ENCODE measurements around the gene NOTCH2NLA.
"Not testable (repeated sequence)": the region's sequence is repeated elsewhere in the genome, so short reads cannot be mapped to it uniquely, and the experiment has no call there.

The NOTCH2NLA gene

DNA sequence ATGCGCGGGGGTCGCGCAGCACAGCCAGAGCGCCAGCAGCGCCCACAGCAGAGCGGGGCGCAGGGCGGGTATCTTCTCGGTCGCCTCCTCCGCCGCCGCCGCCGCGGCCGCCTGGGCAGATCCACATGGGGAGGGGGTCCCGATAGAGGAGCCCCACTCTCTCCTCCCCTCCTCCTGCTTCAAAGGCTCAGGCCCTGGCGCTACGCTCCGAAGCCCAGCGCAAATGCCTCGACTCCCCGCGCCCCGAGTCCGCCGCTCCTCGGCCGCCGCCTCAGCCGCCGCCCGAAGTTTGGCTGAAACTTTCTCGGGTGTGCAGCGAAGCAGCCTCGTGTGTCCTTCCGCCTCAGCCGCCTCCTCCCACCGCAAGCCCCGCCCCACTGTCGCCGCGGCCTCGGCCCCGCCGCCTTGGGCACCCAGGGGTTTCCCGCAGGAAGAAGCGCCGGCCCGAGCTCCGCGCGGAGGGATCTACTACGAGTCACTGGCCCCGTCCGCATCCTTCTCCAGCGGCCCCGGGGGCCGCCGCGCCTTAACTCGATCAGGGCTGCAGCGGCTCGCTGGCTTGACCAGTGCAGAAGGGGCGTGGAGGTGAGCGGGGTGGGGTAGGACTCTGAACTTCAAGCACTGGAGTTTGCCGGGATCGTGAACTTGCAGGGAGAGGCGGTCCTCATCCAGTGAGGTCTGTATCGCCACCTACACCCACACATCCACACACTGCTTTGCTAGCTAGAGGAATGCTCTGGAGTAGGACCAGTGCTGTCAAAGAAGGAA lies at the start of gene NOTCH2NLA:
NOTCH2NLA (minus strand) TSS at position 312 of the 768 bp plus-strand sequence. CDS start 39,684 bp downstream, outside the sequence.
- DNase-seq: peak; percentile 82
- not testable (repeated sequence) for H3K9me3 Mint-ChIP-seq; H3K36me3 Mint-ChIP-seq (ENCODE audit: low read depth); H3K27me3 Mint-ChIP-seq; H3K4me1 Mint-ChIP-seq (ENCODE audit: low read depth)
- H3K27ac Mint-ChIP-seq: peak within 1 kb of the TSS; percentile 87
- H3K4me3 Mint-ChIP-seq: peak within 1 kb of the TSS; percentile 82

DNA sequence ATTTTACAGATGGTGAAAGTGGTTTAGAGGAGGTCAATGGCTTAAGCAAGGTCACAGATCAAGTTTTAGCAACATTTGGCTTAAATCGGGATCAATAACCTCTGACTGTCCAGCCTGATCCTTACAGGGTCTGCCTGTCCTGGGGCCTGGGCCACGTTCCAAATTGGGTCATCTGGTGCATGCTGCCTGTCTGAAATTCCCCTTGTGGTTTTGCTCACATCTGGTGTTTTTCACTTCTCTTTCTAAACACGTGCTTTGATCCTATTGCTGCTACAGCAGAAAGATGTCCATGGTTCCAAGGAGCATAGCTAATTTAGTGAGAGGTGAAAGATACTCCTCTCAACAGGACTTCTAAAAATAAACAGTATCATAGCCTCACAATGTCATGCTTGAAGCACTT lies 49.5 kb upstream of the NOTCH2NLA start:
- H3K27ac Mint-ChIP-seq; H3K27me3 Mint-ChIP-seq; H3K4me3 Mint-ChIP-seq; DNase-seq; H3K36me3 Mint-ChIP-seq (ENCODE audit: low read depth); H3K9me3 Mint-ChIP-seq; H3K4me1 Mint-ChIP-seq (ENCODE audit: low read depth): not testable (repeated sequence)

DNA sequence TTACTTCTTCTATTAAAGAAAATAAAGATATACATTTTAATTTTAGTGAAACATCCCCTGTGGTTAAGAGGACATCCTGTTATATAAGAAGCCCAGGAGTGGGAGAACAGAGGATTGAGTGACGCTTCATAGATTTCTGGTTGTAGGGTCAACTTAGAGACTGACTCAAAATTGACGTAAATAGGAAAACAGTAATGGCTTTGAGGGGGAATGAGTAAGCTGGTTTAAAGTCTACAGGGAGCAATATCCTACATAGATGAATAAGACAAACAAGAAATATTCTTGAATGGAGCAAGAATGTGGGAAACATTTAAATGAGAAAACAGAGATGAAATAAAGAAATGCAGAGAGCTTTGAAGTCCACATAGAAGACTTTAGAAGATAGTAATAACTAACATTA lies 48.3 kb upstream of the NOTCH2NLA start:
- not testable (repeated sequence) for H3K4me3 Mint-ChIP-seq; H3K36me3 Mint-ChIP-seq (ENCODE audit: low read depth); H3K4me1 Mint-ChIP-seq (ENCODE audit: low read depth); DNase-seq; H3K27me3 Mint-ChIP-seq; H3K27ac Mint-ChIP-seq; H3K9me3 Mint-ChIP-seq

DNA sequence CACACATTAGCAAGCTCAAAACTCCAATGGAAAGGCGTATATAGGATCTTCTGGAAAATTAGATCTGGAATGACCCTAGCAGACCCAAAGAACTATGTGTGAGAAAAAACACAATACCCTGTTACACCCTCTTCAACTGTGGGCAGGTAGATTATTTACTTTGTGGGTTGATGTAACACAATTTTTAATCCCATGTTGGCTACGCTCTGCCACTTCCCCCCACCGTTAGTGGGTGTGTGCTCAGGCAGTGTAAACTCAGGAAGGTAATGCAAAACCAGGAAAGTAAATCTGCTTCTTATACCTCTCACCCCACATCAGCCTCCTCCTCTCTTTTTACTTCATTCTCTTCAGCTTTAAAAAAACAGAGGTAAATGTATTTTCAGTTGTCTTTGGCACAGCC lies 45.3 kb upstream of the NOTCH2NLA start:
- not testable (repeated sequence) for H3K36me3 Mint-ChIP-seq (ENCODE audit: low read depth); H3K4me1 Mint-ChIP-seq (ENCODE audit: low read depth); H3K27ac Mint-ChIP-seq; H3K4me3 Mint-ChIP-seq; DNase-seq; H3K9me3 Mint-ChIP-seq; H3K27me3 Mint-ChIP-seq

DNA sequence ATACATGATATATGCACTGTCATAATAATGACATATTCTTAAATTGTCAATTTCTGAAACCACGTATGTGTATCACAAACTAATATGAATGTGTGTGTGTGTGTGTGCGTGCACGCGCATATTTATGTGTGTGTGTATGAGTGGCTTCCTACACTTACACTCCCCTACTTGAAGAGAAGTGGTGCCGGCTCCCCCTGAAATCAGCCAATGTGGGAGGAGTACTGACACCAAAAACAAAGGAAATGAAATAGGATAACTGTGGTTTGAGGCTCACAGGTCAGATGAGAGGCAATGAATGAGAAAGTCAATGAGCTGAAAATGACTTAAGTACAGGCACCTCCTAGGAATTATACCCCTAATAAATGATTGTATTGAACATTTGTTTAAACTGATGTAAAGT lies 44.4 kb upstream of the NOTCH2NLA start:
- not testable (repeated sequence) for H3K9me3 Mint-ChIP-seq; H3K27ac Mint-ChIP-seq; H3K4me1 Mint-ChIP-seq (ENCODE audit: low read depth)

DNA sequence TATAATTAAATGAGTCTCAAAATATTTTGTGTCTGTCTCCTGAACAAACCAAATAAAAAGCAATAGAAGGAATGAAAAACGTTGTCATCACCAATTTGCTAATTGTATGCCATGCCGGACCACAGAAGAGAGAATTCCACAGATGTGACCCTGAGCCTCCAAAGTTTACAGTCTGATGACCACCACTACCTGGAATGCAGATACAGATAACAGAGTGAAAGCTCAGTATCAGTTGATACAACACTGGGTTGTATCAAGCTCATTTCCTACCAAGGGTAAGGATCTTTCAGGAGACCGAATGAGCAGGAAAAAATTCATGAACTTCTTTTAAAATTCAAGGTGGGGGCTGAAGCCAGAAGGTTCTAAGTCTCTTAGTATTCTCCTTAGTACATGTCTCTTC lies 43.9 kb upstream of the NOTCH2NLA start:
- not testable (repeated sequence) for H3K9me3 Mint-ChIP-seq; H3K27me3 Mint-ChIP-seq; H3K4me1 Mint-ChIP-seq (ENCODE audit: low read depth); H3K27ac Mint-ChIP-seq; DNase-seq; H3K36me3 Mint-ChIP-seq (ENCODE audit: low read depth); H3K4me3 Mint-ChIP-seq

More for the DNA sequence above, 44.4 kb upstream of the NOTCH2NLA start:
- H3K36me3 Mint-ChIP-seq (ENCODE audit: low read depth); H3K27me3 Mint-ChIP-seq; H3K4me3 Mint-ChIP-seq; DNase-seq: not testable (repeated sequence)

DNA sequence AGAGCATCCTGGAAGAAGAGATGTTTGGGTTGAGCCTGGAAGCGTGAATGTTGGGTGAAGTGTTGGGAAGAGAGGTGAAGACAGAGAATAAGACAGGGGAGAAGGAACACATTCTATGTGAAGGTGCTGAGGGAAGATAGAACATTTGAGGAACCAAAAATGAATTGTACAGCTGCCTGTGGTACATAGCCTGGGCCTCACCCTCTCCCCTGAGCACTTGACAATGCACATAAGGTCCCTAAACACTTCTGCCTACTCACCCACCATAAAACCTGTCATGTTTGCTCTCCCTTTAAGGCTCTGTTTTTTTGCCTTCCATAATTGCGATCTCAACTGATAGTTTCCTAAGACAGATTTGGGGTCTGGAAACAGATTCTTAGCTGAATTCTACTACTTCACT lies 43.2 kb upstream of the NOTCH2NLA start:
- H3K9me3 Mint-ChIP-seq; H3K4me1 Mint-ChIP-seq (ENCODE audit: low read depth); H3K27ac Mint-ChIP-seq; H3K4me3 Mint-ChIP-seq; DNase-seq; H3K36me3 Mint-ChIP-seq (ENCODE audit: low read depth); H3K27me3 Mint-ChIP-seq: not testable (repeated sequence)

DNA sequence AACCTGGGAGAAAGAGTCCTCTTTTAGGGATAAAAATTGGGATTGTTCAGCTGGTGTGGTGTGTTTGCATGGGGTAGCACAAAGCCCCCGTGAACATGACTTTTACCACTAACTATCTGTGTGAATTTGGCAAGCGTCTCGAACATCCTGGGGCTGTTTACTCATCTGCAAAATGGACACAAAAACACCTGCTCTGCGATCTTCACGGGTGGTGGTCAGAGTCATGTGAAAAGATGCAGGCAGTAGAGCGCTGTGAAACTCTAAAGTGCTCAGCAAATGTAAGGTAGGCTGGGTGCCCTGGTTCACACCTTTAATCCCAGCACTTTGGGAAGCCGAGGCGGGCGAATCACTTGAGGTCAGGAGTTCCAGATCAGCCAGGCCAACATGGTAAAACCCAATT lies 41.3 kb upstream of the NOTCH2NLA start:
- not testable (repeated sequence) for H3K36me3 Mint-ChIP-seq (ENCODE audit: low read depth); H3K4me3 Mint-ChIP-seq; H3K9me3 Mint-ChIP-seq; H3K27me3 Mint-ChIP-seq; H3K27ac Mint-ChIP-seq; H3K4me1 Mint-ChIP-seq (ENCODE audit: low read depth); DNase-seq

DNA sequence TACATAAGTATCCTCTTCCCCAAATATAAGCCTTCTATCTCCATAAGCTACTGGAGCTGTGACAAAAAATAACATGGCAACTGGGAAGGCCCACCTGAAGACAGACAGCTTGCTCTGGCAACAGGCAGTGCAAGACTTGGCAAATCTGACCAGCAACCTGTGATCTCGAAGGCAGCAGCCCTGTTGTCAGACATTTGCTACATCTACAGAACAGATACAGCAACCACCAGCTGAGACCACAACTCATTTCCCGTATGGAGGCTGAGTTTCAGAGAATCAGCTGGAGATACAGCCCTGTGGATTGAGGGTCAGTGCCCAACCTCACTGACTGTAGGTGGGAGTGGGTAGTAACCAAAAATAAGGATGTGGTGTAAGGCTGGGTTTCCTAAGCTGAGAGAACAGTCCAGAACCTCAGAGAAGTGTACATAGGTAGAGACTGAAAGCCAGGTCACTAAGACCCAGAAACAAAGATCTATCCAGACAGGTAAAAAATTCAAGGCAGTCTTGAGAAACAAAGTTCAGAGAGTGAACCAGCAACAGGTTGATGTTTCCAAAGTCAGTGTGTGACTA lies 37.4 kb upstream of the NOTCH2NLA start:
- H3K9me3 Mint-ChIP-seq; H3K27ac Mint-ChIP-seq; H3K4me3 Mint-ChIP-seq; DNase-seq; H3K4me1 Mint-ChIP-seq (ENCODE audit: low read depth); H3K27me3 Mint-ChIP-seq; H3K36me3 Mint-ChIP-seq (ENCODE audit: low read depth): not testable (repeated sequence)

DNA sequence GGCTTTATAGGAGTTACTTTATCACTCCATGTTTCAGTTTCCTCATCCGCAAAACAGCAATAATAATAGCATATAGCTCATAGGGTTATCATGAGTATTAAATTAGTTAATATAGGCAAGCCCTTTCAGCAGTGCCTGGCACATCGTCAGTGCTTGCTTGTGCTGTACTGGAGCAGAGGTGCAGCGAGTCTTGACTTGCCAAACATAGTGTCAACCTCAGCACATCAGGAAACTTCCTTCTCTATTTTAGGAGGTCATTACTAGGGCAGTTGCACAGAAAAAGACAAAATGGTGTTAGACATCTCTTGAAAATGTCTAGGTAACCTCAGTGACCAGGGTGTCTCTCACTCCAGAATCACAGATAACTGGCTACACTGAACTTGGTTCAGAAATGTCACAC lies 35.9 kb upstream of the NOTCH2NLA start:
- not testable (repeated sequence) for H3K4me3 Mint-ChIP-seq; H3K27ac Mint-ChIP-seq; H3K9me3 Mint-ChIP-seq; DNase-seq; H3K27me3 Mint-ChIP-seq; H3K36me3 Mint-ChIP-seq (ENCODE audit: low read depth); H3K4me1 Mint-ChIP-seq (ENCODE audit: low read depth)

DNA sequence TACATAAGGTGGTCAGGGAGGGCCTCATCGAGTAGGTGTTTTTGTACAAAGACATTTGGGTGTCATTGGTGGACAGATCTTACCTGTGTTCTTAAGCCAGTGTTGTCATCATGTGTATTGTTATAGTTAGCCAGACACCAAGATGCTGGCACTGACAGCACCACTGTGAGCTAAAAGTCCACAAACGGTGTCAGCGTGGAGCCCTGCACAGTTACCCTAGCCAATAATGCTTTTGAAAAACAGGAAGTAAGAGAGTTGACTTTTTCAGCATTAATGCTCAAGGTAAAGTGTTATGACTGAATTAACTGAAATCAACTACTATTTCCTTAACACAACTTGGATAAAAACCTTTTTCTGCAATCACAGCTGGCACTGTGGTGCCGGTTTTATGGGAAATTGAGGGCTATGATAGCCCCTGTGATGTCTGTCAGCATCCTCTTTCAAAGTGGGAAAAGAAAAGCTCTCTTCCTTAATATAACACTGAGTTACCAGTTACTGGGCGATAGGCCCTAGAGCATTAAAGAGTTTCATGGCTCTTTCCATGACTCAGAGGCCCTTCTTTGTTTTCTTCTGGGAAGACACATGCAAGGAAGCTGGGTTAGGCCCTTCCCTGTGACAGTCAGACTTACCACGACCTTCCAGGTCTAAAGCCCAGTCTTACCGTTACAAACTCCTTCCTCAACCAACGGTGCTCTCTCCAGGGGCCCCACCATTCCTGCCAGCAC lies 31.3 kb upstream of the NOTCH2NLA start:
- DNase-seq; H3K27me3 Mint-ChIP-seq; H3K4me3 Mint-ChIP-seq; H3K27ac Mint-ChIP-seq; H3K36me3 Mint-ChIP-seq (ENCODE audit: low read depth); H3K9me3 Mint-ChIP-seq; H3K4me1 Mint-ChIP-seq (ENCODE audit: low read depth): not testable (repeated sequence)

DNA sequence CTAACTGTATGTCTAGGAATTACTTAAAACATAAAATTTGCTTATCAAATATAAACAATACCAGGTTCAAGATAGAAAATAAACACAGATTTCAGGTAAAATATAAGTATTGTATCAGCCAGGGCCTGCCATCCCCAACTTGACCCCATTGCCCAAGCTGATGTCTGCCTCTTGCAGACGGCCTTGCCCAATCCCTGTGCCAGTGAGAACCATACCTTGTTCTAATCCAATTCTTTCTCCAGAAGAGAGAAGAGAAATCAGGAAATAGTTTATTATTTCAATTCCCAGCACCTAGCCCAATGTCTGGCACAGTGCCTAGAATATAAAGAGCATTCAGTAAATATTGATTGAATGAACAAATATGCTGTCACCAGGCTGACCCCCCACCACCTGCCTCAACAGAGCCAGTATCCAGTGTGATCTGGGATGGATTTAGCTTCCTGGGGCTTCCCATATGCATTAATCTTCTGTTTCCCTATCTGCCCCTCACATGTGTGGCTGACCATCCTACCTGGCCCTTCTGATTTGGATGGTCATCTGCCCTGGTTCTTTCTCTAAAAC lies 29.3 kb upstream of the NOTCH2NLA start:
- H3K9me3 Mint-ChIP-seq; H3K36me3 Mint-ChIP-seq (ENCODE audit: low read depth): not testable (repeated sequence)

DNA sequence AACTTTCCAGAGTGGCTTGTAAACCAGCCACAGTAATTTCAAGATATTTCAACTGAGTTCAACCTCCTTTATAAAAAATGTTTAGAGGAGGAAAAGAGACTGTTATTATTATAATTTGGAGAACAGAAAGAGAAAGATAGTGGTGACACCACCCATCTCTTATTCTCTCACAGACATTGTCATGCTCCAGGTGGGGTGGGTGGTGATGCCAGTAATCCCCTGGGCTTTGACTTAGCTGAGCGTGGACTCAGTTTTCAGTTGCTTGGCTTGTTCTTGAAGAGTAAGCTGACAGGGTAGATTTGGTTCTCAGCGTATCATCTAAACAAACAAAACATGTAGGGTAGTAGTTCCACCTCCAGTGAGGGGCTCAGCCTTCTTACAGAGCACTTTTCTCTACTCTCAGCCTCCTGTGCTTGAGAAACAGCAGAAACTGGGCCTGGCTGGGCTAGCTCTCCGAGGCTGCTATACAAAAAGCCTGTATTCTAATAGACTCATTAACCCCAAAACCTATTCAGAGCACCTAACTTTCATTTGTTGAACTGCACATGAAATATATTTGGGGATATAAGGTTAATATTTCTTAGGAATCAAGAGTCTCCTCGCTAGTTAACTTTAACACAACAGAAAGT lies 25.9 kb upstream of the NOTCH2NLA start:
- not testable (repeated sequence) for H3K4me3 Mint-ChIP-seq; H3K36me3 Mint-ChIP-seq (ENCODE audit: low read depth); H3K27me3 Mint-ChIP-seq; DNase-seq; H3K9me3 Mint-ChIP-seq; H3K27ac Mint-ChIP-seq; H3K4me1 Mint-ChIP-seq (ENCODE audit: low read depth)

More for the DNA sequence above, 29.3 kb upstream of the NOTCH2NLA start:
- not testable (repeated sequence) for DNase-seq; H3K4me3 Mint-ChIP-seq; H3K27ac Mint-ChIP-seq; H3K4me1 Mint-ChIP-seq (ENCODE audit: low read depth); H3K27me3 Mint-ChIP-seq

DNA sequence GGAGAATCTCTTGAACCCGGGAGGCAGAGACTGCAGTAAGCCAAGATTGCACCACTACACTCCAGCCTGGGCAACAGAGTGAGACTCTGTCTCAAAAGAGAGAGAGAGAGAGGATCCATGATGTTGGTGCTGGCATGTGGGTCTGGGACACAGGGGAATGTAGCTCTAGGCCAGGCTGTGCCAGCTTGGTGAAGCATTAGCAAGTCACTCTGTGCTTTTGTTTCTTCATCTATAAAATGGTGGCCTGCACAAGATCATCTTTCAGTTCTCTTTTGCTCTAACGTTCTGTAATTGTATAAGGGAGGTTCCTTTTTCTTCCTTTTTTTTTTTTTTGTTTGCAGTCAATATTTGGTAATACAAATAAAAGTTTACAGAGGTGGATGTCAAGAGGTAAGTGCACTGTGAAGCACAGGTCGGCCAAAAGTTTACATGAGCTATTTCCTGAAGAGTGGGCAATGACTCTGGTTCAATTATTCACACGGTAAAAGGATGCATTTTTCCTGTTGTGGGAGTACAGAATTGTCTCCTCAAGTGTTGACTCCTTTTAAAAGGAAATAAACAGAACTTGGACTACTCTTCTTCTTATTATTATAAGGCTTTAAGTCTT lies 24.5 kb upstream of the NOTCH2NLA start:
- not testable (repeated sequence) for DNase-seq, H3K27ac Mint-ChIP-seq, H3K4me3 Mint-ChIP-seq

More for the DNA sequence above, 24.5 kb upstream of the NOTCH2NLA start:
- H3K27me3 Mint-ChIP-seq; H3K9me3 Mint-ChIP-seq; H3K36me3 Mint-ChIP-seq (ENCODE audit: low read depth); H3K4me1 Mint-ChIP-seq (ENCODE audit: low read depth): not testable (repeated sequence)

Data from activated T-cell treated with anti-CD3 and anti-CD28 coated beads, Interleukin-2, amount 50 U/mL, for 24 hours (primary cell).